Suprapubic skin (tissue), 4 donors: ENCODE measurements around the gene COL1A1.

ENCODE experiments used
- CTCF ChIP-seq, 2 donors: fragments of 200-600 bp in 1 of 2; fragments of 450-650 bp in 1 of 2; sonication (generic) in 1 of 2; IDR thresholded peaks; one replicate each; pipeline ENCODE4 v1.5.1; 2016 to 2019; ENCODE audit warnings: antibody characterized with exemption in 2 of 2, mild to moderate bottlenecking in 1 of 2, moderate library complexity in 1 of 2
- POLR2A ChIP-seq, 2 donors: fragments of 450-650 bp; IDR thresholded peaks; one replicate each; pipeline ENCODE4 v1.6.1; 2017; ENCODE audit warnings: antibody characterized with exemption in 2 of 2, mild to moderate bottlenecking in 2 of 2, moderate library complexity in 2 of 2
- POLR2AphosphoS5 ChIP-seq, 3 donors: sonication (generic); formaldehyde crosslinking; IDR thresholded peaks; one replicate each; pipeline ENCODE4 v1.6.1; 2017; ENCODE audit warnings: antibody characterized with exemption in 3 of 3

- TF ChIP-seq CTCF (IDR thresholded peaks at IDR 0.05) (no peak), POLR2A (IDR thresholded peaks at IDR 0.05) (no peak), POLR2AphosphoS5 (IDR thresholded peaks at IDR 0.05) (no peak)
Measured at GRCh38 chr17:50205963-50206505, 4.6 kb upstream of the COL1A1 start.
